HG03196 (cell line): ENCODE measurements around the gene OR6Q1.

Source experiments
- ATAC-seq: cut with Tn5 transposase; IDR thresholded peaks from one replicate; pipeline ENCODE4 v1.9.1; 2021; ENCODE audit not compliant: unreplicated experiment

The OR6Q1 gene

GRCh38 chr11:58057481-58057880, 26.7 kb downstream of the OR6Q1 start:
- ATAC-seq = no peak

- no peak for ATAC-seq
These were observed 27.7 kb downstream of the OR6Q1 start for GRCh38 chr11:58058276-58059006.

DNA sequence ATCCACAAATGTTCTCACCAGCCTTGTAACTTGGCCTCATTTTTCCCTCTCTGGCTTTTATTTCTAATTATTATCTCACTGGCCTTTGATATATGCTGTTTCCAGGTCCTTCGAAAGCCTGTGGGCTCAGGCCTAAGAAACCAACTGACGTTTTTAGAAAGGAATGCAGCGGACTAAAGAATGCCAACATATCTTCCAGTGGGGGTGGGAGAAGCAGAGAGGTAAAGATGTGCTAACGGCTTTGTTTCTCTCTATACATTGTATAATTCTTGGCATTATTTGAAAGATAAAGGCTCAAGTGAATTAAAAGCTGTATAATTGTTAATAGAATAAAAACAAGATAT, 28.2 kb downstream of the OR6Q1 start:
- no peak for ATAC-seq

- ATAC-seq = no peak
These were observed 29.8 kb downstream of the OR6Q1 start for GRCh38 chr11:58060535-58060934.

DNA sequence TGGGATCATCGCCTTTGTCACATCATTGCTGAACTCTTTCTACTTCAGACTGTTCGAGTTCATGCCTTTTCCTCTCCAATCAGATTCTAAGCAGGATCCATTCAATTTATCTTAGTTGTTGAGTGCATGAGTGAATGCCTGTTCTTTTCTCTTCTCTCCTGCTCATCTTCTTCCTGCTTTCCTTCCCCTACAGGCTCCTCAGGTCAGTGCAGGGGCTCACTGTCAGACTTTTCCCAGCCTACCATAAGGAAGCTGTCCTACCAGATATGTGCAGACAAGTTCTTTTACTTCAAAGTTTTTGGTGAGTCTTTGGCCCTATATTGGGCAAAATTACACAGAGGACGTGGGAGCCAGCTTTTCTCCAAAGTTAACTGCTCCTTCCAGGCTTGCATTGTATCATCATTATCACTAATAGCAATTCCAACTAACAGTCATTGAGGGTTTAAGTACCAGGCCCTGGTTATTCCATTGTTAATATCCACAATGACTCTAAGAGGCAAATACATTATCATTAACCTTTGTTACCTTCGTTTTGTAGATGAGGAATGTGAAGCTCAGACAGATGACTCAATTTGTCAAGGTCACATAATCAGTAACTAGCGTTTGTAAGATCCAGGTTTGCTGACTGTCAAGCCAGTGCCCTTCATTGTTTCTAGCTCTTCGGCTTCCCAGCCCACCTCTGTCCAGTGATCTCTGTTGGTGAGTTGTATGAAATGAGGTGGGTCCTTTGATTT, 30.4 kb downstream of the OR6Q1 start:
- no peak for ATAC-seq

- ATAC-seq = no peak
These were observed 31.1 kb downstream of the OR6Q1 start for GRCh38 chr11:58061813-58062212.

DNA sequence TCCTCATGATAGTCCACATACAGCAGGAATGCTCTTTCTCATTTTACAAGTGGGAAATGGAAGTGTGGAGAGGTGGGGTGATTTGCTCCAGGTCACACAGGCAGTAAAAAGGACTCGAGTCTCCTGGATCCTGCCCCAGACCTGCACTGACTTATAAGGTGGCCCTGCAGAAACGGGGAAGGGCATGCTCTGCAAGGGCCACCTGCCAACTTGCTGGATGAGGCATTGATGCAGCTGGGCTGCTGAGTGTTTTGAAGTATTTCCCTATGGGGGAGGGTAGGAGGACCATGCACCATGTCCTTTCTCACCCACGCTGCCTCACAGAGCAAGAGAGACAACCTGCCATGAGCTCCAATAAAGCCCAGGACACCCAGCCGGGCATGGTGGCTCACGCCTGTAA, 36.9 kb downstream of the OR6Q1 start:
- no peak for ATAC-seq

DNA sequence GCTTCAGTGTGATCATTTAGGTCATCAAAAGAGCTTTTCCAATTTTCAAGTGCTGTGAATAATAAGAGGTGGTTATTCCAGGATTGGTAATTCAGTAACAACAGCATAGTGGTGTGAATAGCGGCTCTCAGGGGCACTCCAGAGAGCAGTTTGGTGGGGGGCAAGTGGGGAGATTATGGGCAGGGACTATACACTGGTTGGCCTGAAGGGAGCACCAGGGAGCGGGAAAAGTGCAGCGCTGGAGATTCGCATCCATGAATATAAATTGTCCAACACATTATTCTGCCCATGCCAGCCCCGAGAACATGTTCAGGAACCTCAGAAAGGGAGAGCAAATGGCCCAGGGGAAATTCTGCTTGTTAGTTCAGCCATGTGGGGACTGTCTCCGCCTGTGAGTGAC, 37.9 kb downstream of the OR6Q1 start:
- no peak for ATAC-seq

DNA sequence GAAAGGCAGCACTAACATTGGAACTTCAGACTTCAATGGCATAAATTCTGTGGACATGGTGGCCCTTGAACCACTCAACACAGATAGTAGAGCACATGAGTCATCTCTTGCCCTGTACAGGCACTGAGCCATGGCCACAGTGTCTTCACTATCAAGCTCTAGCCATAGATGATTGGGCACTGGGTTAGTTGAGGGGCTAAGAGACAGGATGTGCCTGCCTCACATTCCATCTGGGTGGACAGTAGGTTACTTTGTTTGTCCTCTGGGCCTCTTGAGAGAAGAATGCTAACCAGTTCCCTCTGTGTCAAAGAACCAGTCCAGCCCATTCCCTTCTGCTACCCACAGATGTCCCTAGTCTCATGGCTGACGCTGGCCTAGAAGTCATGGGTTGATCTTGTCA, 39.8 kb downstream of the OR6Q1 start:
- ATAC-seq = no peak

GRCh38 chr11:58075781-58076180, 45.0 kb downstream of the OR6Q1 start:
- no peak for ATAC-seq
